BE2C (cell line): ENCODE results near the gene MYL5.
"Not testable (repeated sequence)": the region's sequence is repeated elsewhere in the genome, so short reads cannot be mapped to it uniquely, and the experiment has no call there.

Source experiments
- DNase-seq: peaks from one replicate; pipeline ENCODE4 v3.0.0-alpha.2; 2020
- H3K27me3 ChIP-seq: fragments of 250-450 bp; sonication (Bioruptor Pico); 2 replicates; pipeline ENCODE4 v1.5.1; 2020; ENCODE audit warnings: mild to moderate bottlenecking
- H3K36me3 ChIP-seq: fragments of 250-450 bp; sonication (Bioruptor Pico); 2 replicates; pipeline ENCODE4 v1.5.1; 2020; ENCODE audit warnings: mild to moderate bottlenecking
- H3K4me1 ChIP-seq: fragments of 250-450 bp; sonication (Bioruptor Pico); 2 replicates; pipeline ENCODE4 v1.5.1; 2020
- H3K4me3 ChIP-seq: 2 replicates; pipeline ENCODE4 v1.5.1; 2011; ENCODE audit warnings: low read depth, low read length
- H3K9me3 ChIP-seq: fragments of 250-450 bp; sonication (Bioruptor Pico); 2 replicates; pipeline ENCODE4 v1.5.1; 2020
- CTCF ChIP-seq: IDR thresholded peaks from 2 replicates; pipeline ENCODE4 v1.5.1; 2012; ENCODE audit warnings: mild to moderate bottlenecking, low read depth, low read length

MYL5 gene

DNA sequence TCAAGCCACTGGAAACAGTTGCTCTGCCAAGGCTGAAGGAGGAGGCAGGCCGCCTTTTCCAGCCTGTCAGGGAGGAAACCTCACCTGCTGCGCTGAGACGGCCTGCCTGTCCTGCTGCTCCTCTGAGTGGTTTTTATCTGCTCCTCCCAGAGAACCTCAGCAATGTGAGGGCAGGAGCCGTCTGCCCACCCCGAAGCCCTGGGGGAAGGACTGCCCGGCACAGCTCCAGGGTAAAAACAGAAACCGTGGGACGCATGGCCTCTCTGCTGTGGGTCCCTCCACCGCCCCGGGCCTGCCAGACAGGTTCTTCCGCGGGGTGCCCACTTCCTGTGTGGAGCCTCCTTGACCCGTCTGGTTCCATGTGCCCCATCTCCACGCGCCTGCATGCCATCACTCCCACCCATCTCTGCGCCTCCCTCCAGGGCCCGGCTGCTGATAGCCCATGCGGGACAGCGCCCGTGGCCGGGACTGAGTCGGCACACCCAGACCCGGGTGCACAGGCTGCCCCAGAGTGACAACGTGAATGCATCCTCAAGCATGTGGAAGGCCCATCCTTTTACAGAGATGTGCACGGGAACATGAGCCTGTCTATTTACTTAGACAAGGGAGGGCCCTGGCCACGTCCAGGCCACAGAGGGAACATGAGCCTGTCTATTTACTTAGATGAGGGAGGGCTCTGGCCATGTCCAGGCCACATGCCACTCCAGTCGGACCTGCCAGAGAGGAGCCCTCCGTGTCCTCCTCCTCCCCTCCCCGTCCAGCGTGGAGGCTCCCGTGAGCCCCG is 18.6 kb downstream of the MYL5 start:
- no peaks in the 10 kb centered on the region for H3K4me1 ChIP-seq

DNA sequence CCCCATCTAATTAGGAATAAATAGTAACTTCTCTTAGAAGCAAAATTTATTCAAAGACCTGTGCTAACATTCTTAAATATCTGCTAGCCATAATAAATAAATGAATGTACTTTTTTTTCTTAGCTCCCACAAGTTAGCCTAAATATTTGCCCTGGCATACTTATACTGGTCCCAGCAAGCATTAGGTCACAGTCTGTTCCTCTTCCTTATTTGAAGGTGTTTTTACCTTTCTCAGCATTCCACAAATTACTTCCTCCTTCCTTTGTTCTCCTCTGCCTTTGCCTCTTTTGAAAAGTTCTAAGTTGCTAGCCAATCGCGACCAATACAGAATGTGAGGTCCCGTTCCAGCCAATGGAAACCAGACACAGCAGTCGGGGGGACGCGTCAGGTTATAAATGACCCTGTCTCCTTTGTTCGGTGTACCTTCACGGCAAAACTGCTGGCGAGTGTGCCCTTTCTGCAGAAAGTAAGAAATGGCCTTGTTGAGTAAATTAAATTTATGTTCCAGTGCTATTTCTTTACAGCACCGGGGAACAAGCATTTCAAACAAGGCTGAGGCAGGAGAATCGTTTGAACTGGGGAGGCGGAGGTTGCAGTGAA is 20.1 kb downstream of the MYL5 start:
- not testable (repeated sequence) for H3K4me3 ChIP-seq, H3K36me3 ChIP-seq, H3K9me3 ChIP-seq, H3K4me1 ChIP-seq, H3K27me3 ChIP-seq, DNase-seq

More for the DNA sequence above, 18.6 kb downstream of the MYL5 start:
- no peak overlapping the region for H3K4me3 ChIP-seq
- no peaks in the 10 kb centered on the region for H3K27me3 ChIP-seq
- DNase-seq: no peak
- no peaks in the 10 kb centered on the region for H3K9me3 ChIP-seq
- no peaks in the 10 kb centered on the region for H3K36me3 ChIP-seq
- TF ChIP-seq CTCF: no peak

DNA sequence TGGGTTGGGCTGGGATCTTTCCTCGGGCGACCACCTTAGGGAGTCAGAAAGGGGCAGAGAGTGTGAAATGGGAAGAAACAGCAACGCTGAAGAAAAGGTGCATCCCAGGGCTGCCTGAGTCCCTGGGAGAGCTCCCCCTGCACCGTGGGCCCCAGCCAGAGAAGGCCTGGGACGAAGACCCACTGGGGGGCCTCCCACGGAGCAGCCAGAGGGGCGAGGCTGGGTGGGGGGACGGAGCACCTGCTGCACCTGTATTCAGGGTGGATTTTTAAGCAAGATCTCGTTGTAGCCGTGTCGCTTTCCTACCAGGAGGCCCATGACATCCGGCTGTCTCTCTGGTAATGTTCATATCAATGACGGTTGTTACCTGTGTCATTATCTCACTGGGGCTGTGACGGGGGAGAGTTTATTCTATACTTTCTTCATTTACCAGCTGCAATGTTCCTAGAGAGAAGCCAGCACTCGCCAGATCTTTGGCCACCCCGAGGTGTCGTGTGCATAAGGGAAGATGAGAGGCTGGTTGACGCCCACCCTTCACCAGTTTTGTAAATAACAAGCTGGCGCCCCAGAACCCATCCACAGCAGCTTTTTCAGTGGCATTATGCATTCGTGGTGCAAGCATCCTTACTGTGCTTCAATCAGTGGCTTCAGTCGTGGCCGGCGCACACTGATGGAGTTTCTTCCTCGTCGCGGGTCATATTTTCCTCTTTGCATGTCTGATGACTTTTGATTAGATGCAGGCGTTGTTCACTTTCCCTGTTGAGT is 25.7 kb downstream of the MYL5 start:
- H3K4me1 ChIP-seq: no peaks in the 10 kb centered on the region
- no peak for DNase-seq
- H3K9me3 ChIP-seq: no peaks in the 10 kb centered on the region
- no peaks in the 10 kb centered on the region for H3K36me3 ChIP-seq
- TF ChIP-seq CTCF: no peak
- H3K27me3 ChIP-seq: no peaks in the 10 kb centered on the region
- no peak overlapping the region for H3K4me3 ChIP-seq

DNA sequence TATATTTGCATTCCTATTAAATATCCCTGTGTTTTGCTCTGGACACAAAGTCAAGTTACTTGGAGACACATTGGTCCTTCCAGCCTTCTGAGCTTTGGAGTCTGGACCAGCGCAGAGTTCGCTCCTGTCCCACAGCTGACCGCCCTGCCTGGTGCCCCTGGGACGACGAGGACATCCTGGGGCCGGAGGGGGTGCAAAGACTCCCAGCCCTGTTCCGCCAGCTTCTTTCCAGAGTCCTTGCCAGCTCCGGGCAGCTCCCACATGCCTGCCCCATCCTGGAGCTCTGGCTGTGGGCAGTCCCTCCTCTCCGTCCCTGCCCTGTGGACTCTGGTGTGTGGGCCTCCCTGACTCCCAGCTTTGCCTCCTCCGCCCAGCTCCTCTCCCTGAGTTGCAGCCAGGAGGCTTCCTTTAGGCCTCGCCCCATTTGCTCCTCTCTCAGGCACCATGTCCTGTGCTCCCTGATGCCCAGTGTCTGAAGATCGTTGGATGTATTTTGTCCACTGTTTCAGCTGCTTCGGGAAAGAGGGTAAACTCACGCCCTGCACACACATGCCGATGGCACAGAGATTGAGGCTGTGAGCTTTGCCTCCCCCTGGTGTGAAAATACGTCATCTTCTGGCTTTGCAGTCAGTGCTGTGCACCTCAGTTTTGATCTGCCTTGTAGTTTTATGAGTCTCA is 26.4 kb downstream of the MYL5 start:
- Histone ChIP-seq H3K4me1 (no peaks in the 10 kb centered on the region), H3K9me3 (no peaks in the 10 kb centered on the region), H3K36me3 (no peaks in the 10 kb centered on the region), H3K27me3 (no peaks in the 10 kb centered on the region), H3K4me3 (no peak overlapping the region)
- TF ChIP-seq CTCF: no peak
- DNase-seq: no peak

DNA sequence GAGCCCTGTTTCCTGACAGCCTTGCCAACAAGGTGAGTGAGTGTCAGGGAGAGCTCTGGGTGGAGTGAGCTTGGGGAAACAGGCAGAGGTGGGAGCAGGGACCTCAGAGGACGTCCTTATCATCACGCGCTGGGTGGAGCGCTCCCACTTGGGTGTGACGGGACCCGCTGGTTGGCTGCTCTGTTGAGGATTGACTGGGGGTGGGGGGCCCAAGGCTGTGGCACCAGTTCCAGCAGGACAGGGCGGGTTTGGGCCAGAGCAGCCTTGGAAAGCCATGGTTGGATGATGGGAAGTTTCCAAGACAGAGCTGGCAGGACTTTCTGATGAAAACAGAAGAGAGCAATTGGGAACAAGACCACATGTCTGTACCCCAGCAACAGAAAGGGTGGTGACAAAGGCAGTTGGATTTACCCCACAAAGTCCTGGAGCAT is 28.3 kb downstream of the MYL5 start:
- H3K4me1 ChIP-seq: no peaks in the 10 kb centered on the region
- H3K4me3 ChIP-seq: no peak overlapping the region
- no peak for DNase-seq
- H3K36me3 ChIP-seq: no peaks in the 10 kb centered on the region
- no peaks in the 10 kb centered on the region for H3K9me3 ChIP-seq
- no peak for TF ChIP-seq CTCF
- no peaks in the 10 kb centered on the region for H3K27me3 ChIP-seq
